ENCODE measurements around the gene SLC13A2. TPM values are rescaled to one million over a fixed set of nuclear protein-coding genes. Genes with fewer than 3 reads are reported as not detected.

SLC13A2 gene
- total RNA-seq, 1 experiment from 2014 or later = not detected

GRCh38 chr17:28446716-28447395 lies 26.6 kb upstream of the SLC13A2 start:
- H3K27ac ChIP-seq (ENCODE audit: low read length) = no peak overlapping the region
- H3K4me3 ChIP-seq (ENCODE audit: low read depth in 2 of 2, low read length in 2 of 2) = no peak overlapping the region
- no peak for DNase-seq (ENCODE audit: low read depth, low spot score)
- no peak for TF ChIP-seq REST (IDR thresholded peaks at IDR 0.05; ENCODE audit: insufficient read depth in 1 of 2, low read depth in 2 of 2, low read length in 1 of 2)
- no peak for TF ChIP-seq CTCF (IDR thresholded peaks at IDR 0.05)
- TF ChIP-seq SIN3A (IDR thresholded peaks at IDR 0.05; ENCODE audit: borderline replicate concordance, insufficient read depth, low read depth, low read length) = no peak
- no peak for TF ChIP-seq TCF7L2 (IDR thresholded peaks at IDR 0.05; ENCODE audit: low read depth, low read length)
- TF ChIP-seq POLR2AphosphoS5 (IDR thresholded peaks at IDR 0.05; ENCODE audit: low read depth, low read length) = no peak
- ChIA-PET CTCF (no interaction called here), POLR2A (no interaction called here)
- H3K4me1 ChIP-seq (ENCODE audit: control insufficient read depth, insufficient read depth, low read length) = no peaks in the 10 kb centered on the region
- no peak for ATAC-seq
- intact Hi-C loops (cut with micrococcal nuclease; ENCODE audit: unreplicated experiment) (no loop called here), in situ Hi-C loops (cut with HindIII; ENCODE audit: low pct_unique_long_range_greater_than_20kb, low sequenced_read_pairs) (no loop called here)
- no peaks in the 10 kb centered on the region for H3K9me3 ChIP-seq (ENCODE audit: control insufficient read depth, insufficient read depth, low read depth, low read length)
- H3K36me3 ChIP-seq (ENCODE audit: control insufficient read depth, insufficient read depth, low read length) = no peaks in the 10 kb centered on the region
- no TSS peak for BruUV-seq (replicated peaks)
- peaks cover 8% of the 10 kb centered on the region; the same call in 1 of the 2 replicates for H3K27me3 ChIP-seq (ENCODE audit: control insufficient read depth, insufficient read depth, low read length)

- CTCF ChIA-PET = no interaction called here
- Histone ChIP-seq H3K9me3 (ENCODE audit: control insufficient read depth, insufficient read depth, low read depth, low read length) (no peaks in the 10 kb centered on the region), H3K4me3 (ENCODE audit: low read depth in 2 of 2, low read length in 2 of 2) (no peak overlapping the region), H3K36me3 (ENCODE audit: control insufficient read depth, insufficient read depth, low read length) (no peaks in the 10 kb centered on the region), H3K27ac (ENCODE audit: low read length) (no peak overlapping the region), H3K27me3 (ENCODE audit: control insufficient read depth, insufficient read depth, low read length) (peaks cover 8% of the 10 kb centered on the region; the same call in 1 of the 2 replicates), H3K4me1 (ENCODE audit: control insufficient read depth, insufficient read depth, low read length) (no peaks in the 10 kb centered on the region)
- in situ Hi-C loops (cut with HindIII; ENCODE audit: low pct_unique_long_range_greater_than_20kb, low sequenced_read_pairs) = no loop called here
- POLR2A ChIA-PET = no interaction called here
- intact Hi-C loops (cut with micrococcal nuclease; ENCODE audit: unreplicated experiment) = no loop called here
- DNase-seq (ENCODE audit: low read depth, low spot score) = no peak
- no TSS peak for BruUV-seq (replicated peaks)
- TF ChIP-seq POLR2AphosphoS5 (IDR thresholded peaks at IDR 0.05; ENCODE audit: low read depth, low read length) (no peak), SIN3A (IDR thresholded peaks at IDR 0.05; ENCODE audit: borderline replicate concordance, insufficient read depth, low read depth, low read length) (no peak), CTCF (IDR thresholded peaks at IDR 0.05) (no peak), REST (IDR thresholded peaks at IDR 0.05; ENCODE audit: insufficient read depth in 1 of 2, low read depth in 2 of 2, low read length in 1 of 2) (no peak), TCF7L2 (IDR thresholded peaks at IDR 0.05; ENCODE audit: low read depth, low read length) (no peak)
- no peak for ATAC-seq
Observed at GRCh38 chr17:28447396-28447760, 26.1 kb upstream of the SLC13A2 start.
